Fibroblast of lung (primary cell): ENCODE measurements around the gene HAUS6. TPM values are rescaled to one million over a fixed set of nuclear protein-coding genes. Genes with fewer than 3 reads are reported as not detected.
"Not testable (repeated sequence)": the region's sequence is repeated elsewhere in the genome, so short reads cannot be mapped to it uniquely, and the experiment has no call there.

Experiments used
- DNase-seq, 2 donors: peaks; one replicate each; pipeline versions ENCODE4 v3.0.0 to v3.0.0-alpha.2; 2010; ENCODE audit warnings: low read depth in 2 of 2
- H2AFZ ChIP-seq: 2 replicates; pipeline ENCODE4 v1.5.1; 2012; ENCODE audit warnings: low read length, control low read depth, inconsistent platforms
- H3K27ac ChIP-seq: 2 replicates; pipeline ENCODE4 v1.5.1; 2011; ENCODE audit warnings: low read length, control low read depth; ENCODE audit not compliant: insufficient read depth
- H3K27me3 ChIP-seq: 2 replicates; pipeline ENCODE4 v1.5.1; 2011; ENCODE audit warnings: mild to moderate bottlenecking, low read length; ENCODE audit not compliant: control insufficient read depth, insufficient read depth
- H3K36me3 ChIP-seq: 2 replicates; pipeline ENCODE4 v1.5.1; 2011; ENCODE audit warnings: low read length; ENCODE audit not compliant: control insufficient read depth, insufficient read depth
- H3K4me1 ChIP-seq: 2 replicates; pipeline ENCODE4 v1.5.1; 2011; ENCODE audit warnings: low read length; ENCODE audit not compliant: control insufficient read depth, insufficient read depth; ENCODE audit errors: extremely low read depth
- H3K4me2 ChIP-seq: 2 replicates; pipeline ENCODE4 v1.5.1; 2011; ENCODE audit warnings: low read length, control low read depth; ENCODE audit not compliant: insufficient read depth; ENCODE audit errors: extremely low read depth
- H3K4me3 ChIP-seq, 4 experiments: fragments of 200-600 bp in 1 of 4; sonication (generic) in 1 of 4; replicated peaks in 1 of 4; 2 replicates each; pipeline ENCODE4 v1.5.1; 2011 to 2016; ENCODE audit warnings: low read length in 4 of 4, low read depth in 3 of 4, mild to moderate bottlenecking in 3 of 4, control low read depth in 2 of 4, inconsistent platforms in 1 of 4, mixed read lengths in 1 of 4; ENCODE audit not compliant: insufficient read depth in 1 of 4; ENCODE audit errors: control extremely low read depth in 1 of 4
- H3K79me2 ChIP-seq: 2 replicates; pipeline ENCODE4 v1.5.1; 2012; ENCODE audit warnings: mild to moderate bottlenecking, low read length, inconsistent platforms; ENCODE audit not compliant: control insufficient read depth, insufficient read depth
- H3K9ac ChIP-seq: 2 replicates; pipeline ENCODE4 v1.5.1; 2011; ENCODE audit warnings: mild to moderate bottlenecking, low read length, control low read depth; ENCODE audit not compliant: insufficient read depth
- H3K9me3 ChIP-seq: 2 replicates; pipeline ENCODE4 v1.5.1; 2012; ENCODE audit warnings: low read depth, low read length; ENCODE audit not compliant: control insufficient read depth, insufficient read depth
- H4K20me1 ChIP-seq: 2 replicates; pipeline ENCODE4 v1.5.1; 2011; ENCODE audit warnings: low read length; ENCODE audit not compliant: control insufficient read depth, insufficient read depth; ENCODE audit errors: extremely low read depth
- CTCF ChIP-seq, 2 donors: IDR thresholded peaks in 1 of 2; conservative IDR thresholded peaks in 1 of 2; 1 replicate in 1 of 2; 2 replicates in 1 of 2; pipeline ENCODE4 v1.5.1; 2011 to 2012; ENCODE audit warnings: low read length in 2 of 2, control low read depth in 1 of 2, inconsistent platforms in 1 of 2, low read depth in 1 of 2, mild to moderate bottlenecking in 1 of 2
- EZH2 ChIP-seq: IDR thresholded peaks from 2 replicates; pipeline ENCODE4 v1.5.1; 2012; ENCODE audit warnings: low read length, control low read depth, mild to moderate bottlenecking; ENCODE audit errors: missing control alignments
- polyA plus RNA-seq, 2 donors: library from polyadenylated mRNA; depleted of rRNA in 1 of 2; stranded (reverse) in 1 of 2; unstranded in 1 of 2; fragments of >200 nt; gene quantifications; 2 replicates each; pipeline ENCODE4 v1.2.1, GENCODE V29; 2011 to 2012; ENCODE audit warnings: missing spikeins in 1 of 2
- total RNA-seq: library from RNA; depleted of rRNA; stranded (reverse); fragments of >200 nt; gene quantifications from 2 replicates; pipeline ENCODE4 v1.2.1, GENCODE V29; 2014

HAUS6 gene
- total and polyA plus RNA-seq, 2 donors (not counting 1 experiment from before 2014, with no cell fraction given) = 9.6 to 15.4 TPM

- Histone ChIP-seq H2AFZ (no peak overlapping the region), H3K4me3 (peak overlapping the region; percentile 3 to 87 (median 35)), H3K27ac (no peak overlapping the region), H4K20me1 (no peaks in the 10 kb centered on the region), H3K27me3 (no peaks in the 10 kb centered on the region), H3K4me1 (no peaks in the 10 kb centered on the region), H3K36me3 (no peaks in the 10 kb centered on the region), H3K79me2 (peaks cover 39% of the 10 kb centered on the region), H3K9me3 (no peaks in the 10 kb centered on the region), H3K4me2 (peak overlapping the region; percentile 62), H3K9ac (no peak overlapping the region)
- DNase-seq = no peak
- no peak for TF ChIP-seq CTCF (conservative IDR thresholded peaks at IDR 0.05 in 1 of 2, IDR thresholded peaks at IDR 0.05 in 1 of 2; ENCODE audit: low read depth in 1 of 2, low read length in 2 of 2)
Measured at GRCh38 chr9:19101203-19101602, 1.5 kb downstream of the HAUS6 start.

- not testable (repeated sequence) for H3K27ac ChIP-seq, H4K20me1 ChIP-seq, H3K27me3 ChIP-seq, H2AFZ ChIP-seq, H3K36me3 ChIP-seq, H3K4me1 ChIP-seq, DNase-seq, H3K9ac ChIP-seq, H3K4me3 ChIP-seq, H3K9me3 ChIP-seq, H3K4me2 ChIP-seq
- peaks cover 40% of the 10 kb centered on the region for H3K79me2 ChIP-seq
Measured at GRCh38 chr9:19097431-19097830, 5.3 kb downstream of the HAUS6 start.

- H3K79me2 ChIP-seq = no peaks in the 10 kb centered on the region
- DNase-seq = peak; percentile 58 to 79
Measured at GRCh38 chr9:19087106-19088000, 15.4 kb downstream of the HAUS6 start.

More at GRCh38 chr9:19087106-19088000, 15.4 kb downstream of the HAUS6 start:
- Histone ChIP-seq H2AFZ (no peak overlapping the region), H3K4me2 (no peak overlapping the region), H3K9ac (no peak overlapping the region), H3K27ac (no peak overlapping the region), H3K4me1 (no peaks in the 10 kb centered on the region), H3K9me3 (no peaks in the 10 kb centered on the region), H3K36me3 (peaks cover 2% of the 10 kb centered on the region), H3K27me3 (no peaks in the 10 kb centered on the region), H4K20me1 (no peaks in the 10 kb centered on the region), H3K4me3 (no peak overlapping the region)
- TF ChIP-seq CTCF (conservative IDR thresholded peaks at IDR 0.05 in 1 of 2, IDR thresholded peaks at IDR 0.05 in 1 of 2; ENCODE audit: low read depth in 1 of 2, low read length in 2 of 2) = no peak
- TF ChIP-seq EZH2 = no peak
